Activated CD4-positive, alpha-beta T cell treated with anti-CD3 and anti-CD28 coated beads, Interleukin-2, Interleukin-4, amounts not matched to agents 100 ng/mL and 50 ng/mL, durations not matched to agents 16 hours and 8 hours (primary cell): Measurements from ENCODE around the gene FOXL1.
"Not testable (repeated sequence)": the region's sequence is repeated elsewhere in the genome, so short reads cannot be mapped to it uniquely, and the experiment has no call there.

ENCODE experiments used
- DNase-seq: peaks from one replicate; pipeline ENCODE4 v3.0.0-alpha.2; 2020; ENCODE audit warnings: low spot score

Gene FOXL1

DNA sequence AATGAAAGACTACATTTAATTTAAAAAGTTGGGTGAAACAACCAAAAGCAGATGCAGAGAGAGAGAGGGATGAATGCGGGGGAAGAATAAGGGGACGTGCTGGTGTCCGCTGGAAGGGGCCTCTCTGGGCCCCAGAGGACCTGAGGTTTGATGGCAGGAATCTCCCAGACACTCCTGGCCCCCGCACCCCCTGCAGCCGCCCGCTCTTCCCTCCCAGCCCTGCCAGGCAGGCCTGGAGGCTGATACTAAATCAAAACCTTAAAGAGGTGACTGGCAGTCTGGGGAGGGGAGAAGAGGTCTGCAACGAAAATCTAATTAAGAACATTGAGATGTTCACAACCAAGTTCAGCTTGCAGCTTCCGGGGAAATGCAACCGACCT lies 2.4 kb downstream of the FOXL1 start:
- DNase-seq, result no peak

DNA sequence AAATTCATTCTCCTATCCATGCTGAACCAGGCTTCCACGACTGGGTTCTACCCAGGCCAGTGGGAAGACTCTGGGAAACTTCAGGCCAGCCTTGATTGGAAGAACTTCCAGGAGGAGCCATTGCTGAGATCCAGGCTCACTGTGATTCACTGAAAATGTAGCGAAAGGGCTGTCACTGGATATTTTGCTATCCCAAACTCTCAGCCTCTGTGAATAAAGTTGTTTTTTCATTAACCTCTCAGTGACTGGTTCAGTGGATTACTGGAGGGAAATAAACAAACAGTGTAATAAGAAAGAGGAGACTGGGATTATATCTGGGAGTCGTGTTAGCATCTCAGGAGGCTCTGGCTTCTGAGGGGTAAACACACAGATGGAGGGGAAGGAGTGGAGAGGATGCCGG lies 3.1 kb downstream of the FOXL1 start:
- DNase-seq, result no peak

DNA sequence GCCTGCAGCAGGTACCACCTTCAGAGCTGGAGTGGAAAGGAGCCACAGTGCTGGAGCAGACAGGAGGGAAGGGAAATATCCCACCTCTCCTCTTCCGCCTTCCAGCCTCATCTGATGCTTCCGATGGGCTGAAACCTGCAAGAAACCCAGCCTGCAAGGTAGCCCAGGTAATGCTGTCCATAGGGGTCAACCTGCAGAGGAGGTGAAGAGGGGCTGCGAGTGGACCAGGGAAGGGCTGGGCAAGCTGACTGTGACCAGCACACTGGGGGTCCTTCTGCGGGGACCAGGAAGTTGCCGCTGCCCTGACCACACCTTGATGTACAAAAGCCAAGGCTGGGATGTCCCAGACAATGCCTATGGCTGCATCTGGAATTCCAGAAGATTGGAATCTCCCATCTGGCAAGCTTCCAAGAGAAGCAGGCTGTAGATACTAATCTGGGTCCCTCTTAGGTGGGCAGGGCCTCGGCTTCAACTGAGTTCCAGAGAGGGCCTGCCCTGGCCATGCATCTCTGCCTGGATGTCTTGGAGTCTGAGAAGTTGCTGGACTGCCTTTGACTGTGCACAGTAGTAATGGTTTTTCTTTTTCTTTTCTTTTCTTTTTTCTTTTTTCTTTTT lies 5.8 kb downstream of the FOXL1 start:
- no peak for DNase-seq

DNA sequence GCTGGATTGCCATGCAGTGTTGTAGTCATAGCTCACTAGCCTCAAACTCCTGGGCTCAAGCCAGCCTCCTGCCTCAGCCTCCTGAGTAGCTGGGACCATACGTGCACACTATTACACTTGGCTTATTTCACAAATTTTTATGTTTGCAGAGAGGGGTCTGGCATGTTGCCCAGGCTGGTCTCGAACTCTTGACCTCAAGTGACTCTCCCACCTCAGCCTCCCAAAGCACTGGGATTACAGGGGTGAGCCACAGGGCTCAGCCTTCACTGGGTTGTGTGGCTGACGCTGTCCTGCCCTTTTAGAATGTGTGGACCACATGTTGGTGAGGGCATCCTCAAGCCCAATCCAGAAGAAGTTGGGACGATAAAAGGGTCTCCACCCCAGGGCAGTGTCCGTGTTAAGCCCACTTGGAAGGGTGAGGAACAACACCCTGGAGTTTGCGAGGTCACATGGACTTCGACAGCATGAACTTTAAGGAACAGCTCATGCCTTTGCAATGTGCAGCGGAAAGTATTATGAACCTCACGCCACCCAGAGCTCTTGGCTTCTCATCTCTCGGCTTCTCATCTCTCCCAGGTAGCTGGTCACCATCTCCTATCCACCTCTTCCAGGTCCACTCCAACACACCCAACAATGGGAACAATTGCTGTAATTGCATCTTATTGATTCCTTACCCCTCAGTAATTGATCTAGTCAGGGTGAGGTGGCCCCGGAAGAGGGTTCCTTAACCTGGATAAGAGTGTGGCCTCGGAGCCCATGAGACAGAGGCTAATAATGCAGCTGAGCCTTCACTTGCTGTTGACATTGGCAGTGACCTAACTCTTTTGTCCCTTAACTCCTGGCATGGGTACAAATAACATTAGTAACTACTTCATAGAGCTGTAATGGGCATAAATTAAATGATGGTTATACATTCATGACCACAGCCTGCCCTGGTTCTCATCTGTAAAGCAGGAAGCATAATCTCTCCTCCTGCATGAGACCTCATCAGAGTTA lies 6.7 kb downstream of the FOXL1 start:
- no peak for DNase-seq

DNA sequence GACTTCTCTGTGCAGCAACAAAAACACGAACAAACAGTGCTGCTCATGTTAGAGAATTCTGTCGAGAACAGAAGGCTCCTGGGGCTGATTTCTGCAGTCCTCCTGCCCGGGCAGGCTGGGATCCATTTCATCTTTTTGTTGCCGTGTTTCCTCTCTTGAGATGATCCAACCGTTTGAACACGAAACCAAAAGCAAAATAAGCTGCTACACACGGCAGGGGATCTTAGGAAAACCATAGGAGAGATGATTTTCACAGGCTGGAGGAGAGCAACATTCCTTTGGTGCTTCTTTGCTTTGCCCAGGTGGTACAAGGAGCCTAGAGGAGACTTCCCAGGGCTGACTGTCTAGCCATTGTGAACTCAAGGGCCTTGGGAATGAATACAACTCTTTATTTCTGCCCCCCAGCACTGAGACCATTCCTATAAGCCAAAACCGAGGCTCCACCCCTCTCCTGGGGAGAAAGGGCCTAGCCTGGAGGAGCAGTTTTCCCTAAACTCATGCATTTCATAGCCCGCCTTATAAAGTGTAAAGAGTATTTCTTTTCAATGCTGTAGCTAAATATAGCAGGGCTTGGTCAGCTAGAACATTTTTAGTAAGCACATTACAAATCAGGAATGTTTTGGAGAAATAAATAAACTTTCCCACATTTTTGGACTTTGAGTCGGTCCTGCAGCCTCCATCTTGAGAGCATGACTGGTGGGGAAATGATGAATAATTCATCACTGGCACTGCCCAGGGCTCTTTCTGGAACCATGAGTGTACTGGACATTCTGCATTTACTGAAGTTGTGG lies 7.7 kb downstream of the FOXL1 start:
- DNase-seq, result no peak

DNA sequence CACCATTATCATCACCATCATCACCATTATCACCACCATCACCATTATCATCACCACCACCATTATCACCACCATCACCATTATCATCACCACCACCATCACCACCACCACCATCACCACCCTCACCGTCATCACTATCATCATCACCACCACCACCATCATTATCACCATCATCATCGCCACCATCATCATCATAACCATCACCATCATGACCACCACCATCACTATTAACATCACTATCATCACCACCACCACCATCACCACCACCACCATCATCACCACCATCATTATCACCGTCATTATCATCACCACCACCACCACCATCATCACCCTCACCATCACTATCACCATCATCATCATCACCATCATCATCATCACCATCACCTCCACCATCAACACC lies 9.1 kb downstream of the FOXL1 start:
- DNase-seq, result no peak

DNA sequence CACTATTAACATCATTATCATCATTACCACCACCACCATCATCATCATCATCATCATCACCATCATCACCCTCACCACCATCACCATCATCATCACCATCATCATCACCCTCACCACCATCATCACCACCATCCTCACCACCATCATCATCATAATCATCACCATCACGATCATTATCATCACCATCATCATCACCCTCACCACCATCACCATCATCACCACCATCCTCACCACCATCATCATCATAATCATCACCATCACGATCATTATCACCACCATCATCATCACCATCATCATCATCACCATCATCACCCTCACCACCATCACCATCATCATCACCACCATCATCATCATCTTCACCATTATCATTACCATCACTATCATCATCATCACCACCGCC lies 9.6 kb downstream of the FOXL1 start:
- not testable (repeated sequence) for DNase-seq

DNA sequence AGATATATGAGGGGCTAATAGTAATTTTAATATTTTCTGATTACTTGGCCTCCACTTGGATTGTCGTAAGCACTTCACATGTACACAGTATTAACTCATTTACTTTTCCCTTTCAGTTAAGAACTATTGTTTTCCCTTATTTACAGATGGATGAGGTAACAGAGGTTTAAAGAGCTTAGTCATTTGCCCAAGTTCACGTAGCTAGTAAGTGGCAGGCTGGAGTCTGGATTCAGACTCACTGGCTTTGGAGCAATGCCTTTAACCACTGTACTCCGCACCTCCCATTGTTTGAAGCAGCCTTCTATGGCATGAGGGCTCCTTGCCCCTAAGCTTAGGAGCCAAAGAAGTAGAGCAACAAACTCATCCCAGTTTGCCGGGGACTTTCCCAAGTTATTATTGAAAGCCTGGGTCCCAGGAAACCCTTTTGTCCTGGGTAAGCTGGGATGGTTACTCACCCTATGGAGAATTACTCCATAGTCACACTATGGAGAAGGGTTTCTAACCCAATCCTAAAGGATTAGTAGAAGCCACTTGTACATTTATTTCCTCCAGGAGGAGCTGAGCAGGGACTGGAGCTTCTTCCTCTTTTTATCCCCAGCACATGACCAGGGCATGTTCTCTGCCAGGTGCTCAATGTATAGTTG lies 12.3 kb downstream of the FOXL1 start:
- DNase-seq, result no peak

DNA sequence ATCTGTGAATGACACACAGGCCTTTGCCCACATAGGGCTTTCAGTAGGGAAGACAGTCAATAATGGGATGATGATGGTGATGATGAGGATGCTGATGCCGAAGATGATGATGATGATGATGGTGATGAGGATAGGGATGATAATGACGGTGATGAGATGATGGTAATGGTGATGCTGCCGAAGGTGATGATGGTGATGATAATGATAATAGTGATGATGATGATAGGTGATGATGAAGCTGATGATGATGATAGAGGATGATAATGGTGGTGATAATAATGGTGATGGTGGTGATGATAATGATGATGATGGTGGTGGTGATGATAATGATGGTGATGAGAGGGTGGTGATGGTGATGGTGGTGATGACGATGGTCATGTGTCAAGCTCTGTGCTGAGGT lies 12.9 kb downstream of the FOXL1 start:
- DNase-seq, result no peak

DNA sequence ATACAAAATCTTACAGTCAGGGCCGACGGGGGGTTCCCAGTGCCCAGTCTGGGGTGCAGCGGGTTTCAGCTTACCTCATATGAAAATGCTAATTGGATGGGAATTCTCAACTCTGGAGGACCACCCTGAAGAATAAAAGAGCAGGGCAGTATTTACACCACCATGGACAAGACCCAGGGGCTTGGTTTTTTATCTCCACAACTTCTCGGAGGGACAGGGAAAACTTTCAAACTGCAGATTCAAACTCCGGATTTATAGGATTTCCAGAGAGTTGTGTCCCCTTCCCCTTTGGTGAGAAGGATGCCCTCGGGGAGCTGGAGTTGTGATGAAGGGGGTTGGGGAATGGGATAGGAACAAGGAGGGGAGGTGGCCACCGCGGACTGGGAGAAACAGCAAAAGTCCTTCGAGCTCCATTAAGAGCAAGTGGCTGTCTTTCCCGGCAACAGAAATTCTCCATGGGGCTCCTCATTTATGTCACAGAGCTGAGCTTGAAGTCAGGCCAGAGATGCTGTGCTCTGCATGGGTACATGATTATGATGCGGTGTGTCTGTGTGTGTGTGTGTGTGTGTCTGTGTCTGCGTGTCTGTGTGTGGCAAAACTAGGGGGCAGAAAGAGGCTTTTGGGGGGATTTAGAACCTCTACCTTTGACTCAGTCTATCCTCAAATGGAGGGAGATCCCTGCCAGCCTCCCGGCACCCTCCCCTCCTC lies 15.7 kb downstream of the FOXL1 start:
- DNase-seq, result no peak

DNA sequence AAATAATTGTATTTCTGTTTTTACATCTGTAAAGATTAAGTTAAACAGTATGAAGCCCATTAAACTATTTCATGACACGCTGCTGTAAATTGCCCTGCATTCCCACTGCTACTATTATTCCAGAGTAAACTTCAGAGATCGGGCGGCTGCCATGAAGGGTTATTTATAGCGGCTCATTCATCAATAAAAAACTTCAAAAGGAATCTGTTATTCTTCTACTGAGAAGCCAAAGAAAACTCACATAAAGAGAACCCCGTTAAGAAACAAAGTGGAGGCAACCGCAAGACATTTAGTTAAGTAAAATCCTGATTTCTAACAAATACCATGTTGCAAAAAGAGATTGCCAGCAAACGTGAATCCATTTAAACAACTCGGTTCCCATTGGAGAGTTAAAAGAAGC lies 16.4 kb downstream of the FOXL1 start:
- DNase-seq, result no peak

DNA sequence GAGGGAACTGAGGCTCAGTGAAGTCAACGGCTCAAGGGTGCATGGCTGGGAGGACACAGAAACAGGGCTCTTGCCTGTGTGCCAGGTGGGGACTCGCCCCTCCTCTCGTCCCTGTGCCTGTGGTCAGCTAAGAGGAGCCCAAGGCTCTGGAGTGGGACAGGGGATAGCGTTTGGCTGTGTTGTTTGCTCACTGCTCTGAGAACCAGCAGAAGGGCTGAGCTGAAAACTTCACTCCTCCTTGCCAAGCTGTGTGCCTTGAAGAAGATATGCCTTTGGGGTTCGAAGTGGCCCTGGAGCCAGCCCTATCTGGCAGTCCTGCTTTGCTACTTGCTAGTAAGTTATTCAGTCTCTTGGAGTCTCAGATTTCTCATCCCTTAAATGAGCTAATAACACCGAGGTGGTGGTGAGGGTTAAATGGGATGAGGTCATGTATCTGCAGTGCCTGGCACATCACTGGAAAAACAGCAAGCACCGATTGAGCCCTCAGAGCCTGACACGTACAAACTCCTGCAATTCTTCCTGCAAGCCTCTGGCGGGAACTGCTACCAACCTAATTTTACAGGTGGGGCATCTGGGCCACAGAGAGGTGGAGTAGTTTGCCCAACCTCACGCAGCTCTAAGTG lies 17.7 kb downstream of the FOXL1 start:
- DNase-seq, result no peak

DNA sequence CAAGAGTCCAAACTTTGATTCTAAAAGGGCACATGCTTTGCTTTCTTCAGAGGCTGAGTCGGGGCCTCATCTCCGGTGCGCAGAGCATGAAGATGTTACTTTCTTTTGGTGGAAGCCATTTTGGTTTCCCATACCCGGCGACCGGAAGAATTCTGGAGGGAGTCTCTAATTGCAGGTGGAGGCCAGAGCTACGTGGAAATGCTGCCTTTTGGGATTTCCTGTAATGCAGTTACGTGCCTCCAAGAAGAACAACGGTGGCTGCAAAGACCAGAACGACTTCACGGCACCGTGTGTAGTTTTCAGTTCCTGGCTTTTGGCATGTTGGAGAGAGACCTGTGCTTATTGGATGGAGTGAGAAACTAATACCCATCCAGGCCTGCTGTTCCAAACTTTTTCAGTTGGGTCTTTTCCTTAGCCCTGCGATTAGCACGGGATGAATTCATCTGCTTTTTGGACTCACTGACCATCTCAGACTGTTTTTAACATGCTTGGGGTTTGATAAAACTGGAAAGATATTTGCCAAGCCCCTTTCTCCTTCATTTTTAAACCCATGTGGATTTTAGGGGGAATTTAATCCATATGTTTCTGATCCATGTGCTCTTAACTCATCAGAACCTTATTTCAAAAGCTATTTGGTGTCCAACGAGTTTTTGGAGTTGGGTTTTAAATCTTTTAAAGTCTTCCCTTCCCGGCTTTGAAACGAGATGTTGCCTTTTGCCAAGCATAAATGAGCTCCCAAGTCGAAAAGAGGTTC lies 19.0 kb downstream of the FOXL1 start:
- no peak for DNase-seq

DNA sequence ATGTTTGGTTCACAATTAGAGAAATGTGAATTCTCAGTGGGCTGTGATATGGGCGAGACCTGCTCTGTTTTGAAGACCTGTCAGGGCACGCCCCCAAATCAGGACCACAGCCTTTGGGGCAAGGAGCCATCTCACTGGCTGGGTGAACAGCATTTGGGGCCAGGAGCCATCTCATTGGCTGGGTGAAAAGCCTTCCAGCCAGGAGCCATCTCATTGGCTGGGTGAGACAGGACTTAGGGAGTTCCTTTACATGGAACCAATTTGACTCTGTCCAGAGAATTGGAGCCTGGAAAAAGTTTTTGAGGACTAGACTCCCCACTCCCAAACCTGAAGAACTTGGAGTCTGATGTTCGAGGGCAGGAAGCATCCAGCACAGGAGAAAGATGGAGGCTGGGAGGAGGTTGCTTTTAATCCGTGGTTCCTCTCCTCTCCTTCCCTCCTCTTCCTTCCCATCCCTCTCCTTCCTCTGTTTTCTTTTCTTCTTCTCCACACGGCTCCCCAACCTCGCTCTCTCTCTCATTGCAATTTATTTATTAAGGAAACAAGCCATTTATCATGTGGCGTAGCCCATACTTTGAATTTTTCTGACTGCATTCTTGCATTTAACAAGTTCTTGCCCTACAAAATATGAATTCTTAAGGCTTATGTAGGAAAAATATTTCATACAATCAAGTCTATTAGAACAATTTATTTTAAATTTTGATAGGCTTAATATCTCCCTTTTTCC lies 19.7 kb downstream of the FOXL1 start:
- no peak for DNase-seq

DNA sequence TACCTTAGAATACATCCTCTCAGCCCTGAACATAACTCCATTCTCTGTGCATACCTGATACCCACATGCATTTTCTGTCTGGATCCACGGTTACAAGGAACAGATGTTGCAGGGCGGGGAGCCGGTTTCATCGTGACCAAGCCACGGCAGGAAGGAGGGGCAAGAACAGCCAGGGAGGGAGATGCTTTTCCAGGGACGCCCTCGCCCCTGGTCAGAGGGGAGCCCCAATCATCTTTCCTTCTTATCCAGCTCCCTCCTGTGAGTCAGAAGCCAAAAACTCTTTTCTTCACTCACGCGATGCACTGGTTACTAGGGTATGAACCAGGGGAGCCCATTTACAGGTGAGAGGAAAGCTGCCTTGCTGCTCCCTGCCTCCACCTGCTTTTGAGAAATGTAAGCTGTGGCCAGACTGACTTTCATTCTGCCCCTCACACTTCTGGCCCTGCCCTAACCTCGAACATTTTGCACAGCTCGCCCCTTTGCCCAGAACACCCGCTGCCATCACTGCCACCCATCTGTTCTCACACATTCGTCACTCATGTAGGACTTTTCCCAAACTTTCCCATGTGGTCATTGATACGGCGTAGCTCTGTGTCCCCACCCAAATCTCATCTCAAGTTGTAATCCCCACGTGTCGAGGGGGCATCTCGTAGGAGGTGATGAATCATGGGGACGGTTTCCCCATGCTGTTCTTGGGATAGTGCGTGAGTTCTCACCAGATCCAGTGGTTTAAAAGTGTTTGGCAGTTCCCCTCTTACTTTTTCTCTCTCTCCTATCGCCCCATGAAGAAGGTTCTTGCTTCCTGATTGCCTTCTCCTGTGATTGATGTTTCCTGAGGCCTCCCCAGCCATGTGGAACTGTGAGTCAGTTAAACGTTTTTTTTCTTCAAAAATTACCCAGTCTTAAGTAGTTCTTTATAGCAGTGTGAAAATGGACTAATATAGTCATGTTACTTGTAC lies 20.5 kb downstream of the FOXL1 start:
- no peak for DNase-seq

DNA sequence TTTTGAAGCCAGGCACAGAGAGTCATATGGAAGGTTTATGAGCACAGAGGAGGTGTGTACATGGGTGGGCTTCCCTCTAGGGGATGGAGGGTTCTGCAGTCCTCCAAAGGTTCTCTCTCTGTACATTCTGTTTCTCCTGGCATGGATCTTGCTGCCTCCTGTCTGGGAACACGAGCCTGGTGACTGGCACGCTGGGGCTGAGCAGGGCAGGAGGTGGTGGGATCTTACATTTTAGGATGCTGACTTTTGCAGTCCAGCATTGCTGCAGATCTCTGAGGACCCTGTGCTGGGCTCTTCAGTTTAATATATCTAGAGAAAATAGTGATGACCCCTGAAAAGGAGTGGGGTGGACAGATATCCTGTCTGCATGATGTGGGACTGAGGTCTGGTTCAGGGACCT lies 23.0 kb downstream of the FOXL1 start:
- DNase-seq, result no peak

DNA sequence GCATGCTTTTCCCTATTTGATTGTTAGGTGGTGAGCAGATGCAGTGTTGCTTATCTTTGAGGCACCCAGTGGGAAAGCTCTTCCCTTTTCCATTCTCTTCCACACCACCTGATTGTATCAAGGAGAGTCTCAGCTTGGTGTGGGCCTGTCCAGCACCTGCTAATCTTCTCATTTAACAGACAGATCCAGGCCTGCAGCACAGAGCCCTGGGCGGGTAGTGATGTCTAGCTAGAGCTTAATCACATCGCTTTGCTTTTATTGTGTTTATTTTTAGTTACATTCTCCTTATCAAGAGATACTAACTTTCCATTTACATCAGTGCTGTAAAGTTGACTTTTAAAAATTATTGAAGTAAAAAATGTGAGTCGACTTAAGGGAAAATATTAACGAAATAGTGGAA lies 24.2 kb downstream of the FOXL1 start:
- no peak for DNase-seq

DNA sequence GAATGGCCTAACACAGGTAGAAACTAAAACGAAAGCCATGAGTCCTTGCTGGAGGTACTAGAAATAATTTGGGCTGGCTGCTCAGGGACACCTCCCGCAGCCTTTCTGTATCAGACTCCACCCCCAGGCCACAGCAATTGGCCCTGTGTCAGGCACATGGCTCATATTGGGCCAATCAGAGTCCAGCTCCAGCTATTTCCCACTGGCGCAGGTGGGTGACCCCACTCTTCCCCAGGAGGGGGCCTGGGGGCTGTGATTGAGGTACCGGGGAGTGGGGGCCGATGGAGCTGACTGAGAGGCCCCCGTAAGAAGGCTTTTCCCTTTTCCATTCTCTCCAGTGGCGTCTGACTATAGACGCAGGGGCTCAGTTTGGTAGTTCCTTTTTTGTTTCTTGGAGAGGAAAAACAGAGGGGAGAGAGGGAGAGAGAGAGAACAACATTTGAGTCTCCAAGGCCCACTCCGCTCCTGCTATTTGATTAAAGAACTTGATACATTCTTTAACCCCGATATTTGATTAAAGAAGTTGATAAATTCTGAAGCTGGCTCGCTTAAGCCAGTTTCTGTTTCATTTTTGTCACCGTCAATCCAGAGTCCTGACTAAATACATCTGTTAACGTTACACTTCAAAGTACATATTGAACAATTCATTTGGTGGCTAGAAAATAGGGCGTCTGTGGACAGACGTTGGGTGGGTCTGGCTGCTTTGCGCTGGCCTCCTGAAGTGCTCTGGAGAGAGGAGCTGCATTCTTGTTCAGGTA lies 26.3 kb downstream of the FOXL1 start:
- peak; percentile 11 for DNase-seq
